GM12875 (cell line): ENCODE measurements around the gene CCNY.

Source experiments
- H3K4me3 ChIP-seq: one replicate; pipeline ENCODE4 v1.5.1; 2011; ENCODE audit warnings: low read depth, low read length, control low read depth
- CTCF ChIP-seq: IDR thresholded peaks from 2 replicates; pipeline ENCODE4 v1.5.1; 2011; ENCODE audit warnings: low read depth, mild to moderate bottlenecking, control low read depth, inconsistent platforms, low read length, moderate library complexity, borderline replicate concordance; ENCODE audit not compliant: insufficient read depth

CCNY gene

DNA sequence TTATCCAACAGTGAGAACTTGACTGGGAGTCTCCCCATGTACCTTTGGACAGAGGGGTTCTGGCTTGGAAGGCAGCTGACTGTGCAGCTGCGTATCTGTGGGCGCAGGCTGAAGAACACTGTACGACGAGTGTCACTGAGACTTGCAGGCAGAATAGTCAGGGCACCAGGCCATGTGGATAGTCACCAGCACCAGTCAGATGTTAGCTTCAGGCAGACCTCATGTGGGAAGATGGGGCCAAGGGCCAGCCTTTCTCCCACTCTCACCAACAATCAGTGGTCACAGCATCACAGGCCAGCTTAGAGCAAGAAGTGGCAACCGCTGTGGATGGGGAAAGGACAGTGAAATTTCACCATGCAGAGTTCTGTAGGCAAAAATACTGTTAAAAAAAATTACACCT, 225.4 kb downstream of the CCNY start:
- TF ChIP-seq CTCF = no peak
- no peak overlapping the region for H3K4me3 ChIP-seq

GRCh38 chr10:35562427-35562826, 226.1 kb downstream of the CCNY start:
- no peak for TF ChIP-seq CTCF
- no peak overlapping the region for H3K4me3 ChIP-seq

DNA sequence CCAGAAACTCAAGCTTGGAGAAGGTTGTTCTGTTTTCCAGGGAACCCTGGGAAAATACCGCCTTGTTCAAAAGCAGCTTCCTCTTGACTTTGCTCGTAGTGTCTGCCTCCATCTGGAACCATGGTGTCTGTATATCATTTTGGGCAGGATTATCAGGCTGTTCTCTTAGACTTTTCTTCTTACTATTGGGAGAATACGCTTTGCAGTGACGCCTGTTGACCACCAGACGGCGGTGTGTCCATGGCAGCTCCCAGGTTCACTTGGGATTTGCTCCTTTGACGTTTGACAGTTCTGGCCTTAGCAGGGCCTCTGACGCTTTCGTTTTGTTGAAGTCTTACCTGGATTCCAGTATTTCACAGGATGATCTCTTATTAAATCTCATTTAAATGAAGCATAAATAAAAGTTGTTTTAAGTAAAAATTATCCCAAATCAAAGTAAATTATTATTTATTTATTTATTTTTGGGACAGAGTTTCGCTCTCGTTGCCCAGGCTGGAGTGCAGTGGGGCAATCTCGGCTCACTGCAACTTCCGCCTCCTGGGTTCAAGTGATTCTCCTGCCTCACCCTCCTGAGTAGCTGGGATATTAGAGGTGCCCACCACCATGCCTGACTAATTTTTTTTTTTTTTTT, 227.1 kb downstream of the CCNY start:
- no peak overlapping the region for H3K4me3 ChIP-seq
- peak; percentile 98 for TF ChIP-seq CTCF

GRCh38 chr10:35564341-35564968, 228.1 kb downstream of the CCNY start:
- no peak for TF ChIP-seq CTCF
- H3K4me3 ChIP-seq = no peak overlapping the region

GRCh38 chr10:35565602-35566081, 229.3 kb downstream of the CCNY start:
- no peak overlapping the region for H3K4me3 ChIP-seq
- TF ChIP-seq CTCF = no peak

DNA sequence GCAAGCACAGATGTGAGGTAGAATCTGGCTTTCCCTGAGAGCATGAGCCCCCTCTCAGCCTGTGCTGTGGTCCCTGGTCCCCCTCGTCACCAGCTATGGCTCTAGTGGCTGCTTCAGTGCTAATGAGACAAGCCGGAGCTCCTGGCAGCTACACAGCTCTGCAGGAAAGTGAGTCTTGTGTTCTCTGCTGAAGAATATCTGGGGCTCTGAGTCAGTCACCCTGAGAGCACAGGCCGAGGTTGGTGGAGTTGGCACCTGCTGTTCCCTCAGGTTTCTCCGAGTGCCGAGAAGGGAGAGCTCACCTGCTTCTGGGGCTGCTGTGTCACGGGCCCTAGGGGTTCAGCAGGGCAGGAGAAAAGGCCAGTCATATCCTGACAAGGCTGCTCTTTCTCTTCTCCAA, 231.6 kb downstream of the CCNY start:
- no peak for TF ChIP-seq CTCF
- H3K4me3 ChIP-seq = no peak overlapping the region

DNA sequence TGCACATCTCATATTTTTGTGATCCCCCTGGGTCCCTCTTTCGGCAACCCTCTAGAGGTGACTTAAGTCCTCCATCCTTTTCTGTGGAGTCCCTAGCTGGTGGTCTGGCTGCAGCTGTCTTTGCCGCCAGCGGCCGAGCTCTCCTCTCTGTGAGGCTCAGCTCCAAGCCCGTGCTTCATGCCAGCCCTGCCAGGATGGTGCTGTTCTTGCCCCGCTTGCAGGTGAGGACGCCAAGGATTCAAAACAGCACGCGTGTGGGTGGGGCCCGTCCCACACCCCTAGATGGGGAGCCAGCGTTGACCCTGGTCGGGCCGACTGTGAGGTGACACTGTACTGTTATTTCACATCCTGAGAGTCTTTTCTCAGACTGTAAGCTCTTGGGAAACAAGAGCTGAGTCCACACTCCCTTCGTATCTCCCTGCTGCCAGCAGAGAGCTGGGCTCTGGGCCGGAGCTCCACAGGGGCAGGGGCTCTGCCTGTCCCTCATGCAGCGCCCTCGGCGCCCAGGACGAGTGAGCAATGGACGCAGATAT, 232.2 kb downstream of the CCNY start:
- no peak for TF ChIP-seq CTCF

More for the DNA sequence above, 232.2 kb downstream of the CCNY start:
- no peak overlapping the region for H3K4me3 ChIP-seq
